Hematopoietic multipotent progenitor cell treated with erythropoietin and hydrocortisone succinate and interleukin-3 and kit ligand, for 8 days (in vitro differentiated cells): ENCODE measurements around the gene IZUMO4.

Experiments
- DNase-seq: peaks from one replicate; pipeline ENCODE4 v3.0.0-alpha.2; 2015

Gene IZUMO4, protein sequence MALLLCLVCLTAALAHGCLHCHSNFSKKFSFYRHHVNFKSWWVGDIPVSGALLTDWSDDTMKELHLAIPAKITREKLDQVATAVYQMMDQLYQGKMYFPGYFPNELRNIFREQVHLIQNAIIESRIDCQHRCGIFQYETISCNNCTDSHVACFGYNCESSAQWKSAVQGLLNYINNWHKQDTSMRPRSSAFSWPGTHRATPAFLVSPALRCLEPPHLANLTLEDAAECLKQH

DNA sequence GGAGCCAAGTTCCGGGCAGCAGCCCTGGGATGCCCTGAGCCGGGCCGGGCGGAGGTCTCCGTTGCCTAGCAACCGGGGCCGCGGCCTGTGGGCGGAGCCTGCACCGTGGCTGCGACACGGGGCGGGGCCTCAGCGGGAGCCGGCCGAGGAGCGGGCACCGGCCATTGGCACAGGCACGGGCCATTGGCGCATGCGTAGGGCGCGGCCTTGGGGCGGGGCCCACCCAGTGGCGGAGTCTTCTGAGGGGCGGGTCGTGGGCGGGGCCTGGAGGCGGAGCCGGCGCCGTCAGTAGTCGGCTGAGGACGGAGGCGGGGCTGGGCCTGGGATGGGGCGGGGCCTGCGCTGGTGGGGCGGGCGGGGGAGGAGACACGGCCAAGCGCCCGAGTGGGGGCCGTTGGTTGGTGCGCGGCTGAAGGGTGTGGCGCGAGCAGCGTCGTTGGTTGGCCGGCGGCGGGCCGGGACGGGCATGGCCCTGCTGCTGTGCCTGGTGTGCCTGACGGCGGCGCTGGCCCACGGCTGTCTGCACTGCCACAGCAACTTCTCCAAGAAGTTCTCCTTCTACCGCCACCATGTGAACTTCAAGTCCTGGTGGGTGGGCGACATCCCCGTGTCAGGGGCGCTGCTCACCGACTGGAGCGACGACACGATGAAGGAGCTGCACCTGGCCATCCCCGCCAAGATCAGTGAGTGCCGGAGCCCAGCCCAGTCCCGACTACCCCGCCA lies at the start of gene IZUMO4:
IZUMO4 (plus strand) TSS at position 436 of the 723 bp plus-strand sequence; CDS start at position 467, 31 bp downstream.
- DNase-seq, result peak; percentile 94

- no peak for DNase-seq
Measured at GRCh38 chr19:2047076-2047448, 49.7 kb upstream of the IZUMO4 start.

- peak; percentile 46 for DNase-seq
Measured at GRCh38 chr19:2047449-2048103, 49.1 kb upstream of the IZUMO4 start.

GRCh38 chr19:2048104-2048958 lies 48.4 kb upstream of the IZUMO4 start:
- peak; percentile 80 for DNase-seq

DNA sequence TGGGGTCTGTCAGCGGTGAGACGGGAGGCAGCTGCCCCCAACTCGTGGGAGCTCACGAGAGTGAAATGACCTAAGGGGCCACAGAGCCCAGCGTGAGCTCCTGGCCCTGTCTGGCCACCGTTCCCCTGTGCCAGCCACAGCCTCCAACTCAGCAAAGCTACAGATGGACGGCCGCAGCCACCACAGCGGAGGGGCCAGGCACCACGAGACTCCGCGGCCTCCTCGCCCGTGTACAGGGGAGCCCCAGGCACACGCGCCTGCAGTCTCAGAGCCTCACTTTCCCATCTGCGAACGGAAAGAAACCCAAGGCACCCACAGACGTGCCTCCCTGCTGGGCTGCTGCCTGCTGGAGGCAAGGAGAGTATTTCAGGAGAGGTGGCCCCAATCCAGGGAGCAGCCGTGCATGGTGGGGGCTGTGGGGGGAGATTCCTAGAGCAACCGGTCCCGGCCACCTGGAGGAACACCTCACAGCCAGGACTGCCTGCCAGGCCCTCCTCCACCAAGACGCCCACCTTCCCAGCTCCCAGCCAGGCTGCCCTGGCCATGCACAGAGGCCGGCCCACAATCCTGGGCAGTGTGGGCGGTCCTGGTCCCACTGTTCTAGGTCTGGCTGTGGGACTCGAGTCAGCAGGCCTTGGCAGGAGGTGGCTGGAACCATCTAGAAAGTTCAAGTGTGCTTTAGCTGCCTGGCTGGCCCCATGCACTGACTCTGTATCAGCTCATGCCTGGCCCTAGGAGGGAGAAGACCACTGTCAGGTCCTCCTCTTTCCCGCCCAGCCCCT lies 47.6 kb upstream of the IZUMO4 start:
- peak; percentile 46 for DNase-seq

- peak; percentile 58 for DNase-seq
Measured at GRCh38 chr19:2049741-2050348, 46.9 kb upstream of the IZUMO4 start.

DNA sequence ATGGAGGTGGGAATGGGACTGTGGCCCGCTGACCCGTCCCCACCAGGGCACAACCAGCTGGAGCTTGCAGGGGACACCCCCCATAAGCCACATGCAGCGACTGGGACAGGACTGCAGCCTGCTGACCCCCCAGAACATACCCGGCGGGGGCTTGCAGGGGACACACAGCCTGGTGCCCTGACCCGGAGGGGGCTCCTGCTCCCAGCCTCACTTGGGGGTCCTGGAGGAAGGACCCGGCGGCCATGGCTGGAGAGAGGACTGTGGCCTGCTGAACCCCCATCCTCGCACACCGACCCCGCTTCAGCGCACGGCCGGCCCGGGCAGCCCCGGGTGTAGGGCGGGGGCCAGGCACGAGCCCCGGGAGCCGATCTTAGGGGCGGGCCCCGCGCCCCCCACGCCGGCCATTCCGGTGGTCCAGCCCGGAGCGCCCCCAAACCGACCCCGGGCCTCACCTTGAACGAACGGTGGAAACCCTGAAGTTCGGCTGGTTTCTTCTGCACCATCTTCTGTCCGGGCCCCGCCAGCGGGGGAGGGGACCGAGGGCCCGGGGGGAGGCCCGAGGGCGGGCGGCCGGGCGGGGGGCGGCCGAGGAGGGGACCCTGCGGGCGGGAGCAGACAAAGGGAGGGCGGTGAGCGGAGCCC lies 46.2 kb upstream of the IZUMO4 start:
- DNase-seq, result no peak

DNA sequence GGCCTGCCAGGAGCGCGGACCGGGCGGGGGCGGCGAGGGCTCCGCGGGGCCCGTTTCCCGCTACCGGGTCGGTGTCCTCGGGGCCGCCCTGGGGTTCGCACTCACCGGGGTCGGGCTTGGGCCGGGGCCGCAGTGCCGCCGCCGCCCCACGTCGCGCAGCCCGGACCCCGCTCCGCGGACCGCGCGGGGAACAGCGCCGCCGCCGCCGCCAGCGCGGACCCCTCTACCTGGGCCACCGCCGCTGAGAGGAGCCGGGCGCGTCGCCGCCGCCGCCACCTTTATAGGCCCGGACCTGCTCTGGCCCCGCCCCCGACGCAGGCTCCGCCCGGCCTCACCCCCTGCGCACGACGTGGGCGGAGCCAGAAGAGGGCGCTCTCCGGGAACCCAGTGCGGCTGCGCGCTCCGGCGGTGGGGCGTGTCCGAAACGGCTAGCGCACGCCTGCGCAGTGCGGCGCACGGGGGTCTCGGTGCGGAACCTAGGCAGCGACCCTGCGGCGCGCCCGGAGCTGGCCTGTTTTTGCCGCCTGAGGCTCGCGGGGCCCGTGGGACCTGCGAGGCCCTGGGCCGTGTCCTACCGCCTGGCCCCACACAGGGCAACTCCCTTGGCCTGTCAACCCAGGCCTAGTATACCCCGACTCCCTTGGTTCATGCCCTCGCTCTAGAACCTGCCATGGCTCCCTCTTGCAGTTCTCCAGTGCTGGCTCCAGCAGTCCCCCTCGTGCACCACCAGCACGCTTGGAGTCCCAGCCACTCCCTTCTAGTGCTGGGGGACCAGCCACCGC lies 45.5 kb upstream of the IZUMO4 start, which contains the start of gene MKNK2:
MKNK2 (minus strand) TSS at position 254 of the 782 bp plus-strand sequence. CDS start 393 bp downstream, outside the sequence.
- DNase-seq, result peak; percentile 83

- DNase-seq, result peak; percentile 38
Measured at GRCh38 chr19:2051773-2052704, 44.7 kb upstream of the IZUMO4 start.

DNA sequence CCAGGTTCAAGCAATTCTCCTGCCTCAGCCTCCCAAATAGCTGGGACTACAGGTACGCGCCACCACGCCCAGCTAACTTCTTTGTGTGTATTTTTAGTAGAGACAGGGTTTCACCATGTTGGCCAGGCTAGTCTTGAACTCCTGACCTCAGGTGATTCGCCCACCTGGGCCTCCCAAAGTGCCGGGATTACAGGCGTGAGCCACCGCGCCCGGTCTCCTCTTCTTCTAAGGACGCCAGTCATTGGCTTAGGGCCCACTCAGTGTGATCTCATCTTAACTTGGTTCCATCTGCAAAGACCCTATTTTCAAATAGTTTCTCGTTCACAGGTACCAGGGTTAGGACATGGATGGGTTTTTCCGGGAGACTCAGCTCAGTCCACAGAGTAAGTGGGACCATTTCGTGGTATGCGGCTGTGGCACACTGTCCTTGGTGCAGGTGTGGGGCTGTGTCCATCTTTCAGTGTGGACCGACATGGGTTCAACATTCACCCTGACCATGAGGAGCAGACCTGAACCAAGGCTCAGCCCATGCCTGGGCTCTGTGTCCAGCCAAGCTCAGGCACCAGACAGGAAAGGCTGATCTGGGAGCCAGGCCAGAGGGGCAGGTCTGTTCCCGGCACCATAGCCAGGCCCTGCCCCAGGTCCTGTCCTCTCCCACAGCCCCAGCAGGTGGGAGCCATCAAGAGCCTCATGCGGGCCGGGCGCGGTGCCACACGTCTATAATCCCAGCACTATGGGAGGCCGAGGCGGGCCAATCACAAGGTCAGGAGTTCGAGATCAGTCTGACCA lies 42.9 kb upstream of the IZUMO4 start:
- DNase-seq, result no peak

DNA sequence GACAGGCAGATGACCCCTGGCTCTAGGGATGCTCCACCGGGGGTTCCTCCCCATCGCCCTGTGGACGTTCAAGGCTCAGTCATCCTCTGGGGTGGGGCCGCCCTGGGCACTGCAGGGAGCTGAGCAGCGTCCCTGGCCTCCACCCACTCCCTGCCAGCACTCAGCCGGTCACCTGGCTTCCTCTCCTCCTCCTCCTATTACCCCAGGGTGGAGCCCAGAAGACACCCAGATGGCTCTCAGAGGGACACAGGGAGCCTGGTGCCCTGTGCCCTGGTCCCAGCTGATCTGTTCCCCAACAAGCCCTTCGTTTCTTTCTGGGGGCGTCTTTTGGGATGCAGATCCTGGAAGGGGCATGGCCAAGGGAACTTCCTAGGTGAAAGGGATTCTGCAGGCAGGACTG lies 42.0 kb upstream of the IZUMO4 start:
- DNase-seq, result no peak

DNA sequence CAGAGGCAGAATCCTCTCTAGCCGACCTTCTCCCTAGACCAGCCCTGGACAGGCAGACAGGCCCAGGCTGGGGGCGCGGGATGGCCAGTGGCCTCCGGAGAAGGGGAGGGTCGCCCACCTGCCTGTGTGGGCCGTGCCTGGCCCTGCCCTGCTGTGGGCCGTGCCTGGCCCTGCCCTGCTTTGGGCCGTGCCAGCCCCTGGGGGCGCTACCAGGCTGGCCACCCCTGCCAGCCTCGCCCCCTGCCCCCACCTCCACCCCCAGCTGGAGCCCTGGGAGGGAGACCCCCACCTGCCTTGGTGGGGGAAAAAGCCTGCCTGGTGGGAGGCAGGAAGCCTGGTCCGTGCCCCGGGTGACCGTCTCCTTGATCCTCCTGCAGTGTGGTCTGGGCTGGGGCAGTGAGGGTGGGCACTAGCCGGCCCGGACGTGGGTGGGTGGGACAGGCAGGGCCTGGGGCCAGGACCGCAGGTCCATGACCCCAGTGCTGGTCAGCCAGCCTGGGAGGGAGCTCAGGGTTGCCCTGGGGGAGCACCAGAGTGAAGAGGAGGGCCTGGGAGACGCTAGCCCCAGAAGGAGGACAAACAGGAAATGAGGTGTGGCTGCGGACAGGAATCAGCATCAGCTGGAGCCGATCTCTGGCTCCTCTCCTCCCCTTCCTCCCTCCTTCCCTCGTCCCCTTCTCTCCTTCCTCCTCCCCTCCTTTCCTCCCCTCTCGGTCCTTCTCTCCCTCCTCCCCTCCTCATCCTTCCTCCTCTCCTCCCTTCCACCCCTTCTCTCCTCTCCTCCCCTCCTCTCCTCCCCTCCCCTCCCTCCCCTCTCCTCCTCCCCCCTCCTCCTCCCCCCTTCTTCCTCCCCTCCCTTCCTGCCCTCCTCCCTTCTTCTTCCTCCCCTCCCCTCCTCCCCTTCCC lies 40.5 kb upstream of the IZUMO4 start:
- peak; percentile 70 for DNase-seq

- DNase-seq, result no peak
Measured at GRCh38 chr19:2056837-2057192, 39.9 kb upstream of the IZUMO4 start.

- no peak for DNase-seq
Measured at GRCh38 chr19:2057484-2058469, 38.9 kb upstream of the IZUMO4 start.

GRCh38 chr19:2058570-2059421 lies 37.9 kb upstream of the IZUMO4 start:
- no peak for DNase-seq
